ENCODE data around the gene BICDL1. TPM values are rescaled to one million over a fixed set of nuclear protein-coding genes. Genes with fewer than 3 reads are reported as not detected.

BICDL1 gene
- total RNA-seq, 4 donors from 2014 or later = 0.66 to 2.4 (median 2.2) TPM; not detected in 1

DNA sequence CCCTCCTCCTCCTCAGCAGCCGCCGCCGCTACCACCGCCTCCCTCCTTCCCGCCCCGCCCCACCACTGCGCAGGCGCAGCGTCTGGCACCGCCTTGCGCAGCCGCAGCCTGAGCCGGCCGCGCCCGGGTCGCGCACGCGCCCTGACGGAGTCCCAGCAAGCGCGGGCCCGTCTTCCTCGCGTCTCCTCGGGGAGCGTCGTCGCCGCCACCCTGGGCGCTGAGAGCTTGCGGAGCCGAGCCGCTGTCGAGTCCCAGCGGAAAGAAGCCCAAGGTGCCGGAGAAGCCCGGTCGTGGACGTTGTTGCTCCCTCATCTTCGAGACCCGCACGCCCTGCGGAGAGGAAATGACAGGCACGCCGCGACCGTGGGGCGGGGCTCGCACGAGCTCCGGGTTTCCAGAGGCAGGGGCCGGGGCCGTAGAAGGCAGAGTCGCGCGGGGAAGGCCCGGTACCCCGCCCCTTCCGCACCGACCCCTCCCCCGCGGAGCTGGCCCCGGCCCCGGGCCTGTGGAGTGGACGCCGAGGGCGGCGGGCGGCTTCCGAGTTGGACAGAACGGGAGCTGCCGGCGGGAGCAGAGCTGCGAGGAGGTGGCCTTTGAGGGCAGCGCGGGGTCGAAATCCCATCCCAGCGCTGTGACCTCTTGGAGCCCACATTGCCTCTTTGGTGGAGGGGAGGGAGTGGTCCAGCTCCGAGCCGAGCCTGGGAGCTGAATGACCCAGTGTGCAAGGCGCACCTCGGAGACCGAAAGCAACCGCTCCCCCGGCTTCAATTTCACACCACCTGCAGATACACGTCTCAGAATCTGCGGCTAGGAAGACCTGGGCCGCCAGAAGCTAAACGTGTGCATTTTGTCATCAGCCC lies 128.0 kb downstream of the BICDL1 start:
- TF ChIP-seq, protein P1, sequence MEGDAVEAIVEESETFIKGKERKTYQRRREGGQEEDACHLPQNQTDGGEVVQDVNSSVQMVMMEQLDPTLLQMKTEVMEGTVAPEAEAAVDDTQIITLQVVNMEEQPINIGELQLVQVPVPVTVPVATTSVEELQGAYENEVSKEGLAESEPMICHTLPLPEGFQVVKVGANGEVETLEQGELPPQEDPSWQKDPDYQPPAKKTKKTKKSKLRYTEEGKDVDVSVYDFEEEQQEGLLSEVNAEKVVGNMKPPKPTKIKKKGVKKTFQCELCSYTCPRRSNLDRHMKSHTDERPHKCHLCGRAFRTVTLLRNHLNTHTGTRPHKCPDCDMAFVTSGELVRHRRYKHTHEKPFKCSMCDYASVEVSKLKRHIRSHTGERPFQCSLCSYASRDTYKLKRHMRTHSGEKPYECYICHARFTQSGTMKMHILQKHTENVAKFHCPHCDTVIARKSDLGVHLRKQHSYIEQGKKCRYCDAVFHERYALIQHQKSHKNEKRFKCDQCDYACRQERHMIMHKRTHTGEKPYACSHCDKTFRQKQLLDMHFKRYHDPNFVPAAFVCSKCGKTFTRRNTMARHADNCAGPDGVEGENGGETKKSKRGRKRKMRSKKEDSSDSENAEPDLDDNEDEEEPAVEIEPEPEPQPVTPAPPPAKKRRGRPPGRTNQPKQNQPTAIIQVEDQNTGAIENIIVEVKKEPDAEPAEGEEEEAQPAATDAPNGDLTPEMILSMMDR (IDR thresholded peaks at IDR 0.05; ENCODE audit: low read depth) = no peak

DNA sequence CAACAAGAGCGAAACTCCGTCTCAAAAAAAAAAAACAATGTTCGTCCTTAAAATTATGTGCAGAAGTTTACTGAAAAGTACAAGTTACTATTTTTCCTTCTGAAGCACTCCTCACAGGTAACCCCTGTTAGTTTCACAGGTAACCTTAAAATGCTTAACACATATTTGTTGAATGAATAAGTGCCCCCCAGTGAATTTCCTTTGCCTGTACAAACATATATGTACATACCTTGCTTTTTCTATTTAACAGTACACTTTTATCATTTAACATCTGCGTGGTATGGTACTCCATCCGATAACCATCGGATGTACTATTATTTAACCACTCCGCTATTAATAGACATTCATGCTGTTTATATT lies 128.9 kb downstream of the BICDL1 start:
- TF ChIP-seq, protein P1 (IDR thresholded peaks at IDR 0.05; ENCODE audit: low read depth) = no peak

DNA sequence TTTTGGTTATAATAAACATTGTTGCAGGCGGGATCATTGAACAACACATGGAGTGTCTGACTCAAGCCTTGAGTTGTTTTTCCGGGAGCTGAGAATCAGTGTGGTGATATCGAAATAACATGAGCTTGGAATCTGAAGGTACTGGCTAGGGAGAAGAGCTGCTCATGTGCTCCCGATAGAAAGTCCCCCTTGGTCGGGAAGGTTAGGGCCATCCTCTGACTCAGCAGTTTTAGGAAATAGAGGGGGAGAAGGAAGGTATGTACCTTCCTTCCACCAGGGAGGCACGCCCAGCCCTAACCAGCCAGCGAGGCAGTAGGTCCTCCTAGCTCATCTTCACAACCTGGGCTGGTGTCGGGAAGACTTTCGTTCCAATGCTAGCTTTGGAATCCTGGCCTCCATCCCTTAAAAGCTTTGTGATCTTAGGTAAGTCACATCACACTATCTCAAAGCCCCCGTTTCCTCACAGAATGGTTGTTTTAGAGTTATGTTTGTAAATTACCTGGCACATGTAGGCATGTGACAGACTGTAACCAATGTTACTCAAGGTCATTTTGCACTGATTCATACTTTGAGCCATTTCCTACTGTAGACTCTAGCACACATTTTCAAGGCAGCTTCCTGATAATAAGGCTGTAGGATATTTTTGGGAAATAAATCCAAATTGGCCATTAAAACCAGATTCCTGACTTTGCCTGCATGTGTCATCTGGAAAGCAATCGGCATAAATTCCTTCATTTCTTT lies 129.5 kb downstream of the BICDL1 start:
- TF ChIP-seq, protein P1 (IDR thresholded peaks at IDR 0.05; ENCODE audit: low read depth) = no peak

DNA sequence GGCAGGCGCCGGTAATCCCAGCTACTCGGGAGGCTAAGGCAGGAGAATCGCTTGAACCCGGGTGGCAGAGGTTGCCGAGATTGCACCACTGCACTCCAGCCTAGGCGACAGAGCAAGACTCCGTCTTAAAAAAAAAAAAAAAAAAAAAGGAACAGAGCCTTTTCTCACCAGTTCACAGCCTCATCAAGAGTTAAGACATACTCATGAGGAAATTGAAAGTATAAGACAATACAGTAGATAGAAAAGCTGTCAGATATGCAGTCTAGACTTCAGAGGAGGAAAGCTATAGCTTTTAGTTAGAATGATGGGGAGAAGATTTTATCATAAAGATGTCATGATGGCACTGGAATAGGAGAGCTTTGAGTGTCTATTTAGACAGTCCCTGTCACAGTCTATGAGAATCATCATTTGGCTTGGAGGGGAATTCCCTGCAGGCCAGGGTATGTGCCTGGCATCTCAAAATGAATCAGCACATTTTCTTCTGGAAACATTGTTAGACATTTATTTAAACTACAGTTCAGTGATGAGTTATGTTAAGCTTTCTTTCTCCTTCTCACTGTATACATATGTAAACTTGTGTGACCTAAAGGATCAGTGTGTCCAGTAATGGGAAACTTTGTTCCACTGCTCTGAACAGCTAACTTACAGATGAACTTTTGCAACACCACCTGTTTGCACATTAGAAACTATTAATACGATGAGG lies 130.4 kb downstream of the BICDL1 start:
- TF ChIP-seq, protein P1 (IDR thresholded peaks at IDR 0.05; ENCODE audit: low read depth) = no peak

DNA sequence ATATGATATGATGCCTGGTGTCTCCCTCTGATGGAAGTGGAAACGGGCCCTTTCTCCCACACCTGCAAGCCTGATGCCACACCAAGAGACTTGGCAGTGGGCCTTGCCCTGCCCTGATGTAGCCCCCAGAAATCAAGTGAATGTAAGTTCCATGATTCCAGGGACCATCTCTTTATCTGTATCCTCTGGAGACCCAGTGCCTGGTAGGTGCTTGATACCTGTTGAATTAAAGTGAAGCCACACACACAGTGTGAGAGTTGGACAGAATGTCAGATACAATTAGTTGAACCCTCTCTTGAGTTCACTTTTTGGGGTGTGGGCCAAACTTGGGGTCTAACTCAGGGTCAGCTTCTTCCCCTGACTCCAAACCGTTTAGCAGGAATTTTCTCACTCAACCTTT lies 132.3 kb downstream of the BICDL1 start:
- TF ChIP-seq, protein P1 (IDR thresholded peaks at IDR 0.05; ENCODE audit: low read depth) = no peak

DNA sequence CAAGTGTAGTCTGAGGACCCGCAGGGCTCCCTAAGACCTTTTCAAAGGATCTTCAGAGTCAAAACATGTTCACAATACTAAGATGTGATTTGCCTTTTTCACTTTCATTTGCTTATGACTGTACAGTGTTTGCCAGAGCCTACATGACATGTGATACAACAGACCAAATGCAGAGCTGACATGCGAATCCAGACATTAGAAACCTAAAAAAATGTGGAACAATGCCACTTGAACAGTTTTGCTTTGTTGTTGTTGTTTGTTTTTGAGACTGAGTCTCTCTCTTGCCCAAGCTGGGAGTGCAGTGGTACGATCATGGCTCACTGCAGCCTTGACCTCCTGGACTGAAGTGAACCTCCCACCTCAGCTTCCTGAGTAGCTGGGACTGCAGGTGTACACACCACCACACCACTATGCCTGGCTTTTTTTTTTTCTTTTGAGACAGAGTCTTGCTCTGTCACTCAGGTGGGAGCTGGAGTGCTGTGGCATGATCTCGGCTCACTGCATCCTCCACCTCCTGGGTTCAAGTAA lies 132.8 kb downstream of the BICDL1 start:
- TF ChIP-seq, protein P1 (IDR thresholded peaks at IDR 0.05; ENCODE audit: low read depth) = no peak

Measured in subcutaneous adipose tissue (tissue), 4 donors.